Measurements from ENCODE around the gene MLIP.

DNA sequence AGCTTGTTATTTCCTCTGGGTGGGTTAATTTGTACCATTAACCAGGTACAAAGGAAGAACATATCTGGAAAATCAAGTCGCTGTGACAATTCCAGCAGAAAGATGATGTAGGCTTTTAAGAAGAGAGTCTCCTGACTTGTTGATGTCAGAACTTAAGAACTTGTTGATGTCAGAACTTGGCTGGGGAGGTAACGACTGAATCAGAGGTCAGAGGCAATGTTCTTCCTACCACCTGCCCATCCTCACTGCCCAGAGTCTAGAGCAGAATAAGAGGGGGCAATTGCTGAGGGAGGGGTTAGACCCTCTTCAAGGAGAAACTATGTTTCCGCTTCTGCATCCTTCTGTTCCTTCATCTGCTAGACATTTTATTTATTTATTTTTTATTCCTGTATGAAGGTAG lies 18.9 kb downstream of the MLIP start:
- no peak for TF ChIP-seq CTCF (IDR thresholded peaks at IDR 0.05)
- TF ChIP-seq POLR2A (IDR thresholded peaks at IDR 0.05), result no peak
